ENCODE measurements around the gene TPK1. TPM values are rescaled to one million over a fixed set of nuclear protein-coding genes. Genes with fewer than 3 reads are reported as not detected.

Gene TPK1
- total RNA-seq (2021): 3.1 and 4.2 TPM in 2 replicates
- long read RNA-seq, partial matches to known transcripts: 0 of 6 reads
- long read RNA-seq, other reads (novel, unspliced or antisense): 1 of 6 reads

DNA sequence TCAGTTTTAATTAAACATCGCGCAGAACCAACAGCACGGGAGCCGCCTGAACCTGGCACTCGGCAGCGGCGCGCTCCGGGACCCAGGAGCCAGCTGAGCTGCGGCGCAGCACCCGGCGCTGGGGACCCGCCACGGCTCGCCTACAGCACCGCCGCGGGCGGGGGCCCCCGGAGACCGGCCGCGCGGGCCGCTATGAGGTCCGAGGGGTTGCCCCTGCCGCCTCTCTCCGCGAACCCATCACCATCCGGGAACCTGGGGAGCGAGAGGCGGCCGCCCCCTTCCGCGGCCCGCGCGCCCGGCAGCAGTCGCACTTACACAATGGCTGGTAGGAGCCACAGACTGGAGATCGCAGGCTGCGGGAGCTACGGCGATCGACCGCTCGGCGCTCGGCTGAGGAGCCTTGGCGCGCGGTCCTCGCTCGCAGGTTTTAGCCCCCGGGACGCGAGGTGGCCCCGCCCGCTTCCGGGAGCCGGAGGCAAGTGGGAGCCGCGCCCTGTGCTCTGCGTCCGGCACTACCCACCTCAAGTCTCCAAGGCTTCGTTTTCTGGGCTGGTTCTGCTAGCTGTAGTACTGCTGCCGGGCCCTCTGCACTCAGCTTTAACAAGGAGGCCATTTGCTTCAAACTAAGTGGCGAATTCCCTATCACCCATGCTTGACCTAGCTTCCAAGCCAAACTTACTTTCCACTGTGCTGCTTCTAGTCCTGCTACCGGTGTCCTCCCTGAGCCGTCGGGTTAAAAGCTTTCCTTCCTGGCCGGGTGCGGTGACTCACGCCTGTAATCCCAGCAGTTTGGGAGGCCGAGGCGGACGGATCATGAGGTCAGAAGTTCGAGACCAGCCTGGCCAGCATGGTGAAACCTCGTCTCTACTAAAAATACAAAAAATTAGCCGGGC, at the start of gene TPK1:
Gene TPK1 (minus strand): TSS at position 402 of the 893 bp plus-strand sequence. CDS start 451 bp downstream, outside the sequence.
- H3K27me3 Mint-ChIP-seq (ENCODE audit: low read depth): peaks cover 6% of the 10 kb centered on the region
- peaks cover 0 to 12% of the 10 kb centered on the region in 2 experiments; a peak in 1 of 5 replicates for H3K9me3 Mint-ChIP-seq
- Histone ChIP-seq H3K9me3 (ENCODE audit: control insufficient read depth, low read depth, low read length) (no peaks in the 10 kb centered on the region), H3K4ac (ENCODE audit: low read depth, low read length) (no peak within 1 kb of the TSS), H3K18ac (ENCODE audit: insufficient read length, low read depth, low read length) (peak within 1 kb of the TSS; percentile 67), H3K14ac (ENCODE audit: insufficient read depth, low read length) (no peak within 1 kb of the TSS; the same call in none of the 2 replicates), H3K4me1 (ENCODE audit: insufficient read depth, low read length) (no peaks in the 10 kb centered on the region), H3K56ac (ENCODE audit: insufficient read length, low read depth, low read length) (no peak within 1 kb of the TSS), H2AK5ac (ENCODE audit: insufficient read length, low read length) (no peak within 1 kb of the TSS), H2BK20ac (ENCODE audit: low read depth, low read length, poor library complexity, severe bottlenecking) (no peak within 1 kb of the TSS), H2BK5ac (ENCODE audit: insufficient read length, low read length) (no peak within 1 kb of the TSS), H2BK120ac (ENCODE audit: low read depth, low read length, poor library complexity, severe bottlenecking) (no peak within 1 kb of the TSS), H4K5ac (ENCODE audit: insufficient read length, low read depth, low read length) (no peak within 1 kb of the TSS), H3K79me1 (ENCODE audit: insufficient read depth, low read depth, low read length, poor library complexity, severe bottlenecking) (no peaks in the 10 kb centered on the region), H4K91ac (ENCODE audit: insufficient read length, low read depth, low read length) (no peak within 1 kb of the TSS), H3K27ac (ENCODE audit: insufficient read length, low read depth, low read length) (peak within 1 kb of the TSS; percentile 42), H3K9ac (ENCODE audit: extremely low read depth, insufficient read length, low read length) (peak within 1 kb of the TSS; percentile 60), H3K23me2 (ENCODE audit: insufficient read length, low read depth, low read length, poor library complexity, severe bottlenecking) (peaks cover 7% of the 10 kb centered on the region), H3K27me3 (ENCODE audit: insufficient read depth, low read length) (no peaks in the 10 kb centered on the region), H4K20me1 (ENCODE audit: control insufficient read depth, insufficient read depth, insufficient read length) (no peaks in the 10 kb centered on the region), H2BK15ac (ENCODE audit: low read depth, low read length) (no peak within 1 kb of the TSS), H3K4me2 (ENCODE audit: insufficient read depth, insufficient read length, low read length) (peak within 1 kb of the TSS; percentile 92), H2BK12ac (ENCODE audit: insufficient read length, low read depth, low read length) (no peak within 1 kb of the TSS), H3K23ac (ENCODE audit: insufficient read length, low read depth, low read length) (no peak within 1 kb of the TSS), H3T11ph (ENCODE audit: low read length) (no peak within 1 kb of the TSS), H2AFZ (ENCODE audit: low read length) (peak within 1 kb of the TSS; percentile 81), H3K79me2 (ENCODE audit: insufficient read depth, low read length) (no peaks in the 10 kb centered on the region), H4K8ac (replicated peaks; ENCODE audit: insufficient read length, low read depth, low read length) (no peak within 1 kb of the TSS)
- H3K36me3 Mint-ChIP-seq (ENCODE audit: insufficient read depth in 1 of 3, low read depth in 3 of 3): peaks cover 0 to 9% (median 0%) of the 10 kb centered on the region in 3 experiments; a peak in 2 of 7 replicates
- peaks cover 3 to 6% of the 10 kb centered on the region in 2 experiments; a peak in 2 of 4 replicates for H3K4me1 Mint-ChIP-seq
- peak within 1 kb of the TSS; percentile 82 to 96 (median 93); a peak in 6 of 7 replicates for H3K27ac Mint-ChIP-seq
- no peak for TF ChIP-seq CTCF (conservative IDR thresholded peaks at IDR 0.05)
- peak within 1 kb of the TSS; percentile 84 to 98 for H3K4me3 Mint-ChIP-seq
- no CpG with 5 or more reads among the region's 81 CpGs for WGBS (ENCODE audit: extremely low coverage, insufficient read length, low lambda C conversion rate)
- DNase-seq: peak; percentile 96

Measured in H9 (cell line).